GM12891 (cell line): ENCODE measurements around the gene DDO.

ENCODE experiments used
- PAX5 ChIP-seq: IDR thresholded peaks from 2 replicates; pipeline ENCODE4 v1.6.1; 2011; ENCODE audit warnings: low read length, moderate library complexity, mild to moderate bottlenecking; ENCODE audit not compliant: insufficient read depth, severe bottlenecking
- POLR2A ChIP-seq: IDR thresholded peaks from 2 replicates; pipeline ENCODE4 v1.6.1; 2011; ENCODE audit warnings: low read depth, low read length, control low read depth
- POLR2AphosphoS5 ChIP-seq: IDR thresholded peaks from 2 replicates; pipeline ENCODE4 v1.6.1; 2011; ENCODE audit warnings: low read depth, low read length, control low read depth
- POU2F2 ChIP-seq: IDR thresholded peaks from 2 replicates; pipeline ENCODE4 v1.6.1; 2011; ENCODE audit warnings: low read depth, mild to moderate bottlenecking, control low read depth, low read length, moderate library complexity
- SPI1 ChIP-seq: IDR thresholded peaks from 2 replicates; pipeline ENCODE4 v1.6.1; 2011; ENCODE audit warnings: low read depth, low read length, control low read depth
- TAF1 ChIP-seq: IDR thresholded peaks from 2 replicates; pipeline ENCODE4 v1.6.1; 2011; ENCODE audit warnings: low read depth, low read length, control low read depth

- TF ChIP-seq POLR2AphosphoS5 (no peak), POLR2A (no peak), POU2F2 (no peak), TAF1 (no peak), SPI1 (no peak), PAX5 (no peak)
These were observed 5.6 kb downstream of the DDO start for GRCh38 chr6:110409794-110410193.
